Suppressor macrophage treated with lipopolysaccharide for 1 hour (primary cell): ENCODE data around the gene PLXNA3.
"Not testable (repeated sequence)": the region's sequence is repeated elsewhere in the genome, so short reads cannot be mapped to it uniquely, and the experiment has no call there.

Source experiments
- DNase-seq, 3 donors: peaks; one replicate each; pipeline ENCODE4 v3.0.0-alpha.2; 2020 to 2022

The PLXNA3 gene

DNA sequence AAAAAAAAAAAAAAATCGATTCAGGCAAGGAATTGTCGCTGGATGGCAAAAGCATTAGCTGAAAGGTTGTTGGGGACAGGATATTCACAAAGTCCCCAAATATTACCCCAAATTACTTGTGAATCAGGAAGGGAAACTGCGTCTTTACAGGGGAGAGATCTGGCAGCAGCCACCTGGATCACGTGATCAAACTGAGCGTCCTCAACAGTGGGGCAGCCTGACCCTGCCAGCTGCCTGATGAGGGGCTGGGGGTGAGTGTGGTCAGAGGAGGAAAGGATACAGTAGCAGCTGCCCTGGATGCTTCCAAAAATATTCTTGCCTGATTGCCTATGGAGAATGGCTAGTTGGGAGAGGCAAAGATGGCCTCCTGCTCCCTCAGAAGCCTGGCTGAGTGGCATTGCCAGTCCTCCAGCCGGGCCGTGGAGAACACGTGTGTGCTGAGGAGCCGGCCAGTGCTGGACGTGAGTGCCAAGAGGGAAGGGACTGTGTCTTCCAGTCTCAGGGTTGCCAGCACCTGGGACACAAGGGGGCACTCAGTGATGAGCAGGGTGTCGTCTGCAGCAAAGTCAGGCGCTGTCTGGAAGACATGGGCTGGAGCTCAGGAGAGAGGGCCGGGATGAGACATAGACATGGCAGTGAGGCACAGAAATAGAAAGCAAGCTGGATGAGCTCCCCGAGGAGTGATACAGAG lies 24.0 kb downstream of the PLXNA3 start:
- DNase-seq, result no peak

- no peak for DNase-seq
Measured at GRCh38 chrX:154482786-154483185, 24.7 kb downstream of the PLXNA3 start.

DNA sequence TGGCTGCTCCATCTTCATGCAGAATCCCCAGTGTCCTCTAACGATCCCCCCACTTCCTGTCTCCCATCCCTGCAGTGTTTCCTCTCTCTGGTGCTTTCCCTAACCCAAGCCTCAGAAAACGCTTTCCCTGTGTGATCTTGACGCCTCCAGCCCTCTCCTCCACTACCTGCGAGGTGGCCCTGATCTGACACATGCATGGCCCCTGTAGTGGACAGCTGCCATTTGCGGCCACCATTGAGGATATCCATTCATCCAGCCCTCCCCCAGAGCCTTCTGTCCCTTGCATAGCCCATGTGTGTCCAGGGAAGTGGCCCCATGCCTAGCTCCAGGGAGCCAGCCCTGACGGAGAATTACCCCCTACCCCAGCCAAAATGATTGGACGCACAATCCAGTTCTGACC lies 25.2 kb downstream of the PLXNA3 start:
- DNase-seq, result no peak

DNA sequence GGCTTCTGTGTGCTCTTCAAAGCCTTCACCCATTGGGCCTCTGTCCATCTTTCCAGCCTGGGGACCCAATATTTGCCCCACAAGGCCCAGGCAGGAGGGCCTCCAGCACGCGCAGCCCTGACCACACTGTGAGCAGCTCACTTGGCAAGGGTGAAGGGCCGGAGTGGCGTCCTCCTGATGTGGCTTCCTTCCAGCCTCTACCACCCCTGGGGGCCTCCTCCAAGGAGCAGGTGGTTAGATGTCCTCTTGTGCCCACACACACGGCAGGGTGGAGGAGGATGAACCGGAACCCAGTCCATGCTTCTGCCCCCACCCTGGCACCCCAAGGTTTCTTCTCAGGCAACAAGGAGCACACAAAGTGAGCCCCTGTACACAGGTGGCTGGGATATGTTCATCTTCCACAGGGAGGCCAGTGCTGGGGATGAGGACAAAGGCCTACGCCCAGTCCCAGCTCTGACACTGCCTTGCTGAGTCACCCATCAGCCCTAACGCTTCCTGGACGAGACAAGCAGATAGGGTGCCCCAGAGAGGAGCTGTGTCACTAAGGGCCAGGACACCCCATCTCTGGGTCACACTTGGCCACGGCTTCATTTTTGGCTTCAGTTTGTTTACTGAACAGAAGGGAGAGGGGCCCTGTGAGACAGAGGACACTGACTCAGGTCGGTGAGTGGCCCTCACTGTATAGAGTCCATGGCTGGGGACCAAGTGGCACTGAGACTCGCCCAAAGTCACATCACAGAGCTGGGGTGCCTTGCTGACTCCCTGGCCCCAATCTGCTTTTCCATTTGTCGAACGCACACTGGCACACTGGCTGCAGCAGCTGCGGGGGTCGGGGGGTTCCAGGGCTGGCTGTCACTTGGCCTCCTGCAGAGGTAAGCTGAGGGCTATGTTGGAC lies 26.4 kb downstream of the PLXNA3 start:
- DNase-seq, result peak; percentile 46 to 49 (median 49)

- DNase-seq, result no peak
Measured at GRCh38 chrX:154485150-154486051, 27.3 kb downstream of the PLXNA3 start.

- DNase-seq, result peak in 2 of 3 donors; percentile 30 to 43
Measured at GRCh38 chrX:154486052-154486395, 27.9 kb downstream of the PLXNA3 start.

DNA sequence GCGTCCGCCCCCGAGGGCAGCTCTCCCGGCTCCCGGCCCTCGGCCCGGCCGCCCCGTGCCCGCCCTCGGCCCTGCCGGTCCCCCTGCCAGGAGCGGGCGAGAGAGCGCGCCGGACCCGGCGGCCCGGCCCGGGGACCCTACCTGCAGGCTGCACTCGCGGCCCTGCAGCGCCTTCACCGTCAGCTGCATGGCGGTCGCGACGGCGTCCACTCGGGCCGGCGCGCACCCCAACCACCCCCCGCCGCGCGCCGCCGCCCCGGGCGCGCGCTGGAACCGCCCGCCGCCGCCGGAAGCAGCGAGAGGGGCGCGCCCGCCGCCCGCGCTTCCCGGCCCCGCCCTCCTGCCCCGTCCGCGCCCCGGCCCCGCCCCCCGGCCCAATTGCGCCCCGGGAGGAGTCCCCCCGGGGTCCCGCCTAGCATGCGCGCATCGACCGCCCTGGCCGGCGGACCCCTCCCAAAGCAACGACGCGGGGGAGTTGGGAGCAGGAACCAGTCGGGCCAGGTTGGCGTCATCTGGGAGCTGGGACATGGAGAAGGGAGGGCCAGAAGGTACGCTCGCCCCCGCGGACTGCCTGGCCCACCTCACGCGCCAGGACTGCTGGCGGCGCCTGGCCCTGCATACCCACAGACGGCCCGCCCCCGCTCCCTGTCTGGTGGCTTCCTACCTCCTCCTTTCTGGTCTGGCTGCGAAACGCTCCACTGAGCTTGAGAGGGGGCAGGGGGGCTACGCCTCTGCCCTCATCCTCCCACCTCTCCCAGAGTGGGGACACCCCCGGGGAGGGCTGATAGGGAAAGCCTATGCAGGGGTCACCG lies 28.5 kb downstream of the PLXNA3 start, which contains the start of gene UBL4A:
Gene UBL4A (minus strand): TSS at position 220 of the 812 bp plus-strand sequence. CDS start 31 bp downstream, at position 189.
- DNase-seq, result peak; percentile 31 to 81 (median 61)

DNA sequence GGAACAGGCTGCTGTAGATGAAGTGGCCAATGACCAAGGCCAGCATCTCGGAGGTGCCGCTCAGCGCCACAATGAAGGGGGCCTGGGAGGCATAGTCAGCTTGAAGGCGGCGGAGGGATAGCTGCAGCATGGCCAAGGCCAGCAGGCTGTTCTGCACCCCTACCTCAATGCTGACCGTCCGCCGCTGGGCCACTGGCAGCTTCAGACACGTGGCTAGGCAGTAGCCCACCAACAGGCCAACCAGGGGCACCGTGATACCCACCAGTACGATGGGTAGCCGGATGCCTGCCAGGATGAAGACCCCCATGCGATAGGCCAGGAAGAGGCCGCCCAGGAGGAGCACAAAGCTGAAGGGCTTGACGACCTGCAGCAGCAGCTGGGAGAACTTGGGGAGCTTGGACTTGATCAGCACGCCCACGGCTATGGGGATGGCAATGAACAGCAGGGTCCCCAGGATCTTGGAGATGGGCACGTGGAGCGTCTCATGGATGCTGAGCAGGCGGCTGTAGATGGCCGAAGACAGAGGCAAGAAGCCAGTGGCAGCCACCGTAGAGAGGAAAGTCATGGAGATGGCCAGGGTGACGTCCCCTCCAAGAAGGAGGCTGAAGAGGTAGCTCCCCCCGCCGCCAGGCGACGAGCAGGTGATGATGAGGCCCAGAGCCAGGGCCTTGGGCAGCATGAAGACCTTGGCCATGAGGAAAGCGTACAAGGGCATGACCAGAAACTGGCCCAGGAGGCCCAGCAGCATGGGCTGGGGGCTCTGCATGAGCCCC lies 29.6 kb downstream of the PLXNA3 start:
- no peak for DNase-seq

DNA sequence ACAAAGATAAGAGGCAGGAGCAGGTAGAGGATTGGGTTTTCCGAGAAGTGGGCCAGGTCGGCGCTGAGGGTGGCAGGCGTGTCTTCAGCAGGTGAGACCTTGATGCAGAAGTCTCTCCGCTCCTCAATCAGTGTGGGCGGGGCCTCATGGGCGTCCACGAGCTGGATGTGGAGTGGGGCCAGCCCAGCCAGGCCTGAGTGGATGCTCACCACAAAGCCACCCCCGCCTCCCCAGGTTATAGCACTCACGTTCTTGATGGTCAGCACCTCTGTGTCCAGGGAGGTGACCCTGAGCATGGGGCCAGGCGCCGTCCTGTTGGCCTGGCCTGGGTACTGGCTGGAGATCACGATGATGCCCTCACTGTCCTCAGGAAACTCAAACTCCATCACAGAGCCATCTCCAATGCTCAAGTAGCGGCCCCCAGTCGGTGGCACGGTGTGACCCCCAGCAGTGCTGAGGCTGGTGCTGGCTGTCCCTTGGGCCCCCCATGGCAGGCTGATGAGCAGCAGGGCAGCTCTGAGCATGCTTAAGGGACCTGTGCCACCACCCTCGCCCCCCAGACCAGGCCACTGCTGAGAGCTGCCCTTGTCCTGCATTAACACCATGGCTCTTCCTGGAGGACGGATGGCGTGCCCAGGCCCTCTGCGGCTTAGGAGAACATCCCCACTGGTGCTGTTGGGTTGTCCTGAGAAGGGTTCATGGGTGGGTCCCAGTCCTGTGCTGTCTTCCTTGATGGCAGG lies 30.4 kb downstream of the PLXNA3 start:
- no peak for DNase-seq

DNA sequence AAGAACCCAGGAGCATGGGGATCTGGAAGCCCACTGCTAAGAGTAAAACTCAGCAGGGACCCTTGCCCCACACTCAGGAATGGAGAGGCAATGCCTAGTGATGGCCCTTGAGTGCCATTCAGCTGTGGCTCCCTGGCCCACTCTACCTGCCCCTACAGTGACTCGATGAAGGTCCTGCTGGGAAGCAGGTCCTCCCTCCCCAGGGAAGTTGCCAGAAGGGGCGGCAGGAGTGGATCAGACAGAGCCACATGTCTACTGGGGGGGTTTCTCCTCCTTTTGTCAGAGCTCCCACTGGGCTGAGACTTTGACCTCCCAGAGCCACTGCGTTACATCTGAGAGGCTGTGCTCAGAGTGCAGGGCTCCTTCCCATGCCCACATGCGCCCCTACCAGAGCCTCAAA lies 31.1 kb downstream of the PLXNA3 start:
- DNase-seq, result no peak

DNA sequence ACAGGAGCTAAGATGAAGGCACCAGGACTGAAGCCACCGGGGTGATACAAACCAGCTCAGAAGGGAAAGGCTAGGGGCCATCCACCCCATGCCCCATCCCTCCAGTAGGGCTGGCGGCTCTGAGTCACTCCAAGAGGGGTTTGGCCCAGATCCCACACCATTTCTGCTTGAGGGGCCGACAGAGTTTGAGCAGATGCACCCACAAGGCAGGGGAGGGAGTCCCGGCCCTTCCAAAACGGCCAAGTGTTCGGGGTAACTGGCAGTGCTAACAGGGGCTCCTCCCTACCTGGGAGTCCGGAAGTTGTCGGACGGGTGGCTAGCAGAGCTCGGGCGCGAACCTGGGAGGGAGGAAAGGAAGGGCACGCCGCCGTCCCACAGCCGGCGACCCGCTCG lies 31.9 kb downstream of the PLXNA3 start:
- peak; percentile 45 to 55 (median 52) for DNase-seq

DNA sequence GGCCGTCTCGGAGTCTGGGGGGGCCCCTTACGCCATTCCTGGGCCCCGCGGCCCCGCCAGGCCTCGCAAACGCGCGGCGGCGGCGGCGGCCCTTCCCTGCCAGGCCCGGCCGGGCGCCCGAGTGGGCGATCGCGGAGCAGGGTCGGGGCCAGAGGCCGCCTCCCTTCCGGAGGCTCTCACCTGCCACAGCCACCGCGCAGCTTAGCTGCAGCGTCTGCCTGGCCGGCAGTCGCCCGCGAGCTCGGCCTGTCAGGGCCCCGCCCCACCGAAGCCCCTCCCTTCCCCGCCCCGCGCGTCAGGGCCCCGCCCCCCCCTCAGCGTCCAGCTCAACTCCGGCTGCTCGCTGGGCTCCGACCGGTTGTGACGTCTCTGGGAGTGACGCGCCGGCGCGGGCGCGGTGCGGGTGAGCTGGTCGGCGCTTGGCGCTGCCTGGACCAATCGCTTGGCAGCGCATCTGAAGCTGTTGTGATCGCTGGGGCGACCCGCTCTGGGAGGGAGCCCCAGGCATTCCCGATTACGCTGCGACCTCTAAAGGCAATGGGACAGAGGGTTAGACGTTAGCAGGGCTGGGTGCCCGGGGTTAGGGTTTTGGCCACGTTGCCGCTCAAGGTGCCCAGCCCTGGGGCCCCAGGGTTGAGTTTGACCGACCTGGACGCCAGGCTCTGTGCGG lies 32.5 kb downstream of the PLXNA3 start, which contains the start of gene SLC10A3:
Gene SLC10A3 (minus strand): TSS at position 216 of the 670 bp plus-strand sequence. CDS start 1,689 bp downstream, outside the sequence.
- DNase-seq, result peak; percentile 92 to 96 (median 93)

- no peak for DNase-seq
Measured at GRCh38 chrX:154494715-154495114, 36.6 kb downstream of the PLXNA3 start.

GRCh38 chrX:154495472-154495922 lies 37.4 kb downstream of the PLXNA3 start:
- no peak for DNase-seq

DNA sequence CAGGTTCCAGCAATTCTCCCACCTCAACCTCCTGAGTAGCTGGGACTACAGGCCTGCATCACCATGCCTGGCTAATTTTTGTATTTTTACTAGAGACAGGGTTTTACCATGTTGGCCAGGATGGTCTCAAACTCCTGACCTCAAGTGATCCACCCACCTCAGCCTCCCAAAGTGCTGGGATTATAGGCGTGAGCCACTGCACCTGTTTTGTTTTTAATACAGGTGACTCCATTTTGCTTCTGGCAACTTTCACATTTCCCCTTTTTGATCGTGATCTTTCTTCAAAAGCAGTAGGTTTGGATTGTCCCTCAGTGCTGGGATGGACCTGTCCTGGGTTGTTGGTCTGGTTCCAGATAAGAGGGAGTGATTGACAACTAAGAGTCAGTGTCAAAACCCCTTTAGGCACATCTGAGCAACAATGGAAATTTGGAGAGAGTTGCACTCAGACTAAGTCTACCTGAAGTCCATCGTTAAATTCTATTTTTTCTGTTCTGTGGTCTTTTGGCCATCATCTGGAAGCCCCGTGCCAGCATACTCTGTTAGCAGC lies 38.6 kb downstream of the PLXNA3 start:
- DNase-seq, result not testable (repeated sequence)

GRCh38 chrX:154501423-154501822 lies 43.3 kb downstream of the PLXNA3 start:
- not testable (repeated sequence) for DNase-seq

DNA sequence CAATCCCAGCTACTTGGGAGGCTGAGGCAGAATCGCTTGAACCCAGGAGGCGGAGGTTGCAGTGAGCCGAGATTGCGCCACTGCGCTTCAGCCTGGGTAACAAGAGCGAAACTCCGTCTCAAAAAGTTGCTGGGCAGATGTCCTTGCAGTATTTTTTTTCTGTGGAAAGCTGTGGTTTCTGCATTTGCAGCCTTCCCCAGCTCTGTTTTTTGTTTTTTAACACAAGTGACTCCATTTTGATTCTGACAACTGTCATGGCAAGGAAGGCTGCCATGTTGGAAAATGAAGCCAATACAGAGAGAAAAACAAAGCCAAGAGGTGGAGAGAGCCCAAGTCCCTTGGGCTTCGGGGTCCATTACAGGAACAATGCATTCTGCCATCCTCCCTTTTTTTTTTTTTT lies 44.0 kb downstream of the PLXNA3 start:
- DNase-seq, result no peak

- DNase-seq, result no peak
Measured at GRCh38 chrX:154502989-154503388, 44.9 kb downstream of the PLXNA3 start.

GRCh38 chrX:154505734-154506133 lies 47.7 kb downstream of the PLXNA3 start:
- DNase-seq, result peak in 1 of 3 donors; percentile 44
